Measurements from ENCODE around the gene UGT1A3.
"Not testable (repeated sequence)": the region's sequence is repeated elsewhere in the genome, so short reads cannot be mapped to it uniquely, and the experiment has no call there.

The UGT1A3 gene

GRCh38 chr2:233708942-233709341, 19.9 kb upstream of the UGT1A3 start:
- DNase-seq: no peak

GRCh38 chr2:233711312-233712008, 17.4 kb upstream of the UGT1A3 start:
- no peak for DNase-seq

- no peak for DNase-seq
These were observed 16.1 kb upstream of the UGT1A3 start, which contains the start of gene UGT1A5 for GRCh38 chr2:233712611-233713261. TSS of gene UGT1A5 (plus strand) at chr2:233712907. CDS start at chr2:233712992, 85 bp downstream.

GRCh38 chr2:233713262-233713615, 15.6 kb upstream of the UGT1A3 start:
- DNase-seq: no peak

GRCh38 chr2:233714121-233714520, 14.7 kb upstream of the UGT1A3 start:
- DNase-seq: no peak

- DNase-seq: no peak
These were observed 10.3 kb upstream of the UGT1A3 start, which contains the start of gene UGT1A4 for GRCh38 chr2:233718552-233718951. TSS of gene UGT1A4 (plus strand) at chr2:233718736. CDS start at chr2:233718821, 85 bp downstream.

GRCh38 chr2:233736868-233737653, 8.2 kb downstream of the UGT1A3 start:
- not testable (repeated sequence) for DNase-seq

GRCh38 chr2:233740870-233741269, 12.0 kb downstream of the UGT1A3 start:
- no peak for DNase-seq

- DNase-seq: no peak
These were observed 14.8 kb downstream of the UGT1A3 start for GRCh38 chr2:233743464-233744259.

GRCh38 chr2:233745073-233745755, 16.4 kb downstream of the UGT1A3 start:
- no peak for DNase-seq

- DNase-seq: not testable (repeated sequence)
These were observed 17.0 kb downstream of the UGT1A3 start for GRCh38 chr2:233745838-233746237.

- no peak for DNase-seq
These were observed 17.8 kb downstream of the UGT1A3 start for GRCh38 chr2:233746475-233747282.

GRCh38 chr2:233747283-233747544, 18.4 kb downstream of the UGT1A3 start:
- DNase-seq: no peak

GRCh38 chr2:233750689-233751088, 21.8 kb downstream of the UGT1A3 start:
- not testable (repeated sequence) for DNase-seq

- DNase-seq: not testable (repeated sequence)
These were observed 22.6 kb downstream of the UGT1A3 start for GRCh38 chr2:233751212-233752009.

- no peak for DNase-seq
These were observed 26.2 kb downstream of the UGT1A3 start for GRCh38 chr2:233754872-233755611.

- DNase-seq: no peak
These were observed 27.7 kb downstream of the UGT1A3 start for GRCh38 chr2:233756429-233757081.

- no peak for DNase-seq
These were observed 29.3 kb downstream of the UGT1A3 start for GRCh38 chr2:233758141-233758540.

- no peak for DNase-seq
These were observed 30.0 kb downstream of the UGT1A3 start for GRCh38 chr2:233758849-233759248.
